ENCODE results near the gene JUND. TPM values are rescaled to one million over a fixed set of nuclear protein-coding genes. Genes with fewer than 3 reads are reported as not detected.

The JUND gene
- total and polyA plus RNA-seq, 8 donors = 43.1 to 232 (median 122) TPM

DNA sequence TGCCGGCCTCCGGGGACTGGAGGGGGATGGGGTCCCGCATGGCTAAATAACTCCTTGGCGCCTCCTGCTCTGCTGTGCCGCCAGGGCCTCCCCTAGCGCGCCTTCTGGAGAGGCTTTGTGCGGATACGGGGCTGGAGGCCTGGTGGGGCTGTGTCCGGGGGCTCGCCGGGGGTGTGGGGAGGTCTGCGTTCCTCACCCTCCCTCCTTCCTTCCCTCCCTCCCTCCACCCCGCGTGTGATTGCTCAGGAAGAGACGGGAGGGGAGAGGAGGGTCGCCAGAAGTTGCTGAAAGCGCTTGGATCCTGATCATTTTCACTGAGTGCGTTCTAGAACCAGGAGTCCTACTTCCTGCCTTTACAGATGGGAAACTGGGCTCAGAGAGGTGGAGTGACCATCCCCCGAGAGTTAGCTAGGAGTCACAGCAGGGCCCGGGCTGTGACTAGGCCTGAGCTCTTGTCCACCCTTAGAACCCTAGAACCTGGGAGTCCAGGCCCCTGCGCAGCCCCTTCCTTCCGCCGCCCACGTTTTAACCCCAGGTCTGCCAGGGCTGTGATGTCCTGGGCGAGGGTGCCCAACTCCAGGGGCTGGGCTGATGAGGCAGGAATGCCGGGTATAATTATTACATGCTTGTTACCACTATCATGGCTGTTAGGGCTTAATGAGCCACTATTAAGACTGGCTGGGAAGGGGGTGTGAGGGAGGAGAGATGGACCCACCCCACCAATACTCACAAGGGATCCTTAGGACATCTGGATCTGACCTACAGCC lies 782 bp upstream of the JUND start:
- Histone ChIP-seq H3K36me3 (peaks cover 0 to 15% of the 10 kb centered on the region in 2 donors), H3K4me1 (peaks cover 28 to 36% of the 10 kb centered on the region in 2 donors), H3K27ac (peak overlapping the region; percentile 99 to 100), H3K4me3 (peak overlapping the region; percentile 35 to 42), H3K9me3 (no peaks in the 10 kb centered on the region), H3K27me3 (no peaks in the 10 kb centered on the region)
- ATAC-seq = peak; percentile 4
- DNase-seq = peak in 3 of 4 donors; percentile 81 to 96 (median 88)
- intact Hi-C loops (cut with DNase I) = no loop called here
- TF ChIP-seq, protein P1, sequence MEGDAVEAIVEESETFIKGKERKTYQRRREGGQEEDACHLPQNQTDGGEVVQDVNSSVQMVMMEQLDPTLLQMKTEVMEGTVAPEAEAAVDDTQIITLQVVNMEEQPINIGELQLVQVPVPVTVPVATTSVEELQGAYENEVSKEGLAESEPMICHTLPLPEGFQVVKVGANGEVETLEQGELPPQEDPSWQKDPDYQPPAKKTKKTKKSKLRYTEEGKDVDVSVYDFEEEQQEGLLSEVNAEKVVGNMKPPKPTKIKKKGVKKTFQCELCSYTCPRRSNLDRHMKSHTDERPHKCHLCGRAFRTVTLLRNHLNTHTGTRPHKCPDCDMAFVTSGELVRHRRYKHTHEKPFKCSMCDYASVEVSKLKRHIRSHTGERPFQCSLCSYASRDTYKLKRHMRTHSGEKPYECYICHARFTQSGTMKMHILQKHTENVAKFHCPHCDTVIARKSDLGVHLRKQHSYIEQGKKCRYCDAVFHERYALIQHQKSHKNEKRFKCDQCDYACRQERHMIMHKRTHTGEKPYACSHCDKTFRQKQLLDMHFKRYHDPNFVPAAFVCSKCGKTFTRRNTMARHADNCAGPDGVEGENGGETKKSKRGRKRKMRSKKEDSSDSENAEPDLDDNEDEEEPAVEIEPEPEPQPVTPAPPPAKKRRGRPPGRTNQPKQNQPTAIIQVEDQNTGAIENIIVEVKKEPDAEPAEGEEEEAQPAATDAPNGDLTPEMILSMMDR (IDR thresholded peaks at IDR 0.05) = no peak

DNA sequence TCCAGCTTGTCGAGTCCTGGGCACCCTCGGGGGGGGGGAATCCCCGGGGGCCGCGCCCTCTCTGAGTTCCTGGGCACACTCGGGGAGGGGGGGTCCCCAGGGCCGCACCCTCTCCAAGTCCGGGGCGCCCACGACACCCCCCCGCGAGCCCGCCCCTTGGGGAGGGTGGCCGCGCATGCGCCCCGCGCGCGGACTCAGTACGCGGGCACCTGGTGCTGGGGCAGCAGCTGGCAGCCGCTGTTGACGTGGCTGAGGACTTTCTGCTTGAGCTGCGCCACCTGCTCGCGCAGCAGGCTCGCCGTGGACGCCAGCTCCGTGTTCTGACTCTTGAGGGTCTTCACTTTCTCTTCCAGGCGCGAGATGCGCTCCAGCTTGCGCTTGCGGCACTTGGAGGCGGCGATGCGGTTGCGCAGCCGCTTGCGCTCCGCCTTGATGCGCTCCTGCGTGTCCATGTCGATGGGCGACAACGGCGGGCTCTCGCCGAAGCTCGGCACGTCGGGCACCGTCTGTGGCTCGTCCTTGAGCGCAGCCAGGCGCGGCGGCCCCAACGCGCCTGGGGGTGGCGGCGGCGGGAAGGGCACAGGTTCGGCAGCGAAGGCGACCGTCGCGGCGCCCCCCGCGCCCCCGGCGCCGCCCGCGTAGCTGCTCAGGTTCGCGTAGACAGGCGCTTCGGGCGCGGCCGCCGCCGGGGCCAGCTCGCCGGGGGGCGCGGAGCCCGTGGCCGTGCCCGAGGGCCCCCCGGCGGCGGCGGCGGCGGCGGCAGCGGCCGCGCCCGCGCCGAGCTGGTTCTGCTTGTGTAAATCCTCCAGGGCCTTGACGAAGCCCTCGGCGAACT lies 958 bp downstream of the JUND start:
- TF ChIP-seq, protein P1 (IDR thresholded peaks at IDR 0.05) = no peak
- DNase-seq (peak in 3 of 4 donors; percentile 85 to 95 (median 87)), ATAC-seq (peak; percentile 49)
- no peaks in the 10 kb centered on the region for H3K27me3 ChIP-seq
- H3K9me3 ChIP-seq = no peaks in the 10 kb centered on the region
- peak overlapping the region; percentile 89 to 94 for H3K4me3 ChIP-seq
- peak overlapping the region; percentile 100 for H3K27ac ChIP-seq
- H3K36me3 ChIP-seq = peaks cover 0 to 22% of the 10 kb centered on the region in 2 donors
- intact Hi-C loops (cut with DNase I) = no loop called here
- H3K4me1 ChIP-seq = peaks cover 33 to 53% of the 10 kb centered on the region in 2 donors

GRCh38 chr19:18279516-18280246 lies 1.7 kb downstream of the JUND start:
- ATAC-seq = peak; percentile 76
- TF ChIP-seq, protein P1 (IDR thresholded peaks at IDR 0.05) = peak; percentile 71 to 83
- Histone ChIP-seq H3K4me1 (peaks cover 37 to 61% of the 10 kb centered on the region in 2 donors), H3K9me3 (no peaks in the 10 kb centered on the region), H3K27me3 (no peaks in the 10 kb centered on the region), H3K4me3 (peak overlapping the region; percentile 89 to 94), H3K27ac (peak overlapping the region; percentile 100), H3K36me3 (peaks cover 0 to 22% of the 10 kb centered on the region in 2 donors)
- DNase-seq = peak; percentile 93 to 97 (median 96)
- intact Hi-C loops (cut with DNase I) = loop anchor here in 1 of 2 donors (2.0 kb wide), 1 partner anchor 45 kb away; no protein-coding TSS in a partner anchor

GRCh38 chr19:18279266-18279515 lies 2.2 kb downstream of the JUND start:
- Histone ChIP-seq H3K27me3 (no peaks in the 10 kb centered on the region), H3K9me3 (no peaks in the 10 kb centered on the region), H3K4me1 (peaks cover 37 to 64% of the 10 kb centered on the region in 2 donors), H3K4me3 (peak overlapping the region; percentile 89 to 94), H3K27ac (peak overlapping the region; percentile 100), H3K36me3 (peaks cover 0 to 22% of the 10 kb centered on the region in 2 donors)
- intact Hi-C loops (cut with DNase I) = loop anchor here in 1 of 2 donors (2.0 kb wide), 1 partner anchor 46 kb away; no protein-coding TSS in a partner anchor
- DNase-seq = no peak
- ATAC-seq = no peak
- TF ChIP-seq, protein P1 (IDR thresholded peaks at IDR 0.05) = no peak
